MCF 10A (cell line): ENCODE data around the gene RAB36. TPM values are rescaled to one million over a fixed set of nuclear protein-coding genes. Genes with fewer than 3 reads are reported as not detected.

Experiments
- BruUV-seq: library from RNA; stranded (reverse); fragments of 400-500 nt; replicated peaks from 2 replicates; lab custom pipeline; 2021; lab: Mats Ljungman, UMichigan
- CTCF ChIA-PET: fragments of 300-600 bp; sonication (Branson Sonifier 250); formaldehyde crosslinking; extraction: SDS; loops from one replicate; lab custom pipeline; 2021; ENCODE audit warnings: antibody characterized with exemption, inconsistent platforms; lab: Yijun Ruan, JAX
- POLR2A ChIA-PET: fragments of 300-600, 350-650 bp; sonication (Branson Sonifier 250); formaldehyde crosslinking; extraction: SDS; loops from one replicate; lab custom pipeline; 2020; ENCODE audit warnings: antibody characterized with exemption, inconsistent platforms; lab: Yijun Ruan, JAX
- DNase-seq: peaks from one replicate; pipeline ENCODE4 v3.0.0-alpha.2; 2018; ENCODE audit not compliant: unreplicated experiment
- H3K27ac Mint-ChIP-seq: one replicate; pipeline ENCODE4 v1.8.0; 2022; ENCODE audit warnings: mild to moderate bottlenecking, low read depth, mixed read lengths; ENCODE audit not compliant: unreplicated experiment
- H3K27me3 Mint-ChIP-seq: one replicate; pipeline ENCODE4 v1.8.0; 2022; ENCODE audit warnings: mixed read lengths; ENCODE audit not compliant: insufficient read depth, unreplicated experiment
- H3K36me3 Mint-ChIP-seq: one replicate; pipeline ENCODE4 v1.8.0; 2022; ENCODE audit warnings: mild to moderate bottlenecking, moderate library complexity, mixed read lengths; ENCODE audit not compliant: insufficient read depth, unreplicated experiment
- H3K4me1 Mint-ChIP-seq: one replicate; pipeline ENCODE4 v1.8.0; 2022; ENCODE audit warnings: mixed read lengths; ENCODE audit not compliant: insufficient read depth, unreplicated experiment
- H3K4me3 Mint-ChIP-seq: one replicate; pipeline ENCODE4 v1.8.0; 2022; ENCODE audit warnings: mild to moderate bottlenecking, moderate library complexity, mixed read lengths; ENCODE audit not compliant: unreplicated experiment
- H3K9me3 Mint-ChIP-seq: one replicate; pipeline ENCODE4 v1.8.0; 2022; ENCODE audit warnings: mixed read lengths; ENCODE audit not compliant: unreplicated experiment
- intact Hi-C: fragments of 100-400 bp; cut with micrococcal nuclease; formaldehyde crosslinking; loops from 2 replicates; pipeline ENCODE4 v1.14.1; 2022
- total RNA-seq: library from RNA; stranded (reverse); gene quantifications from 2 replicates; pipeline ENCODE4 v1.2.3, GENCODE V29; 2022
- TF ChIP-seq, protein P1 (sequence below): fragments of 200-600 bp; IDR thresholded peaks from one replicate; pipeline ENCODE4 v1.8.0; 2022; ENCODE audit warnings: antibody characterized with exemption, mild to moderate bottlenecking; ENCODE audit not compliant: unreplicated experiment

RAB36 gene
- total RNA-seq, 1 experiment from 2014 or later, result 8.5 TPM

DNA sequence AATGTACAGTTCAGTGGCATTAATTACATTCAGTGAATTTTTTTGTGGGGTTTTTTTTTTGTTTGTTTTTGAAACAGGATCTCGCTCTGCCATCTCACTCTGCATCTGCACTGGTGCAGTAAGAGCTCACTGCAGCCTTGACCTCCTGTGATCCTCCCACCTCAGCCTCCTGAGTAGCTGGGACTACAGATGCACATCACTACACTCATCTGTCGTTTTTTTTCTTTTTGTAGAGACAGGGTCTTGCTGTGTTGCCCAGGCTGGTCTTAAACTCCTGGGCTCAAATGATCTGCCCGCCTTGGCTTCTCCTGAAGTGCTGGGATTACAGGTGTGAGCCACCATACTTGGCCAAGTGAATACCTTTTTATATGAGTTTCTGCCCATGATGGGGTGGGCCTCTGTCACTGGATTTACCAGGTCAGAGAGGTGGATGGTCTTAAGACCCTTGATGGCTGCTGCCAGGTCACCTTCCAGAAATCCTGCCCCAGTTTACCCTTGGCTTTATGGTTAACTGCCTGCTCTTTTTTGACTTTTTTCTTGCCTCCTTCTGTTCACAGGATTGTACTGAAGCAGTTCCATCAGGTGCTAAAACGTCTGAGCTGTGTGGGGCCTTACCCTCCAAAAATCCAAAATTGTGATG, 57.7 kb downstream of the RAB36 start:
- H3K4me3 Mint-ChIP-seq, result no peak overlapping the region
- H3K4me1 Mint-ChIP-seq, result peaks cover 41% of the 10 kb centered on the region
- peaks cover 11% of the 10 kb centered on the region for H3K36me3 Mint-ChIP-seq
- intact Hi-C loops, result no loop called here
- H3K9me3 Mint-ChIP-seq, result no peaks in the 10 kb centered on the region
- ChIA-PET POLR2A (interaction anchor here (0.6 to 2.0 kb wide), 2 partner anchors 10 to 520 kb away, joined by 3 to 7 read pairs; no protein-coding TSS in a partner anchor), CTCF (interaction anchor here (0.7 to 1.1 kb wide), 3 partner anchors 14 to 79 kb away, joined by 3 to 5 read pairs (median 4); no protein-coding TSS in a partner anchor)
- no peak for DNase-seq
- TF ChIP-seq, protein P1, sequence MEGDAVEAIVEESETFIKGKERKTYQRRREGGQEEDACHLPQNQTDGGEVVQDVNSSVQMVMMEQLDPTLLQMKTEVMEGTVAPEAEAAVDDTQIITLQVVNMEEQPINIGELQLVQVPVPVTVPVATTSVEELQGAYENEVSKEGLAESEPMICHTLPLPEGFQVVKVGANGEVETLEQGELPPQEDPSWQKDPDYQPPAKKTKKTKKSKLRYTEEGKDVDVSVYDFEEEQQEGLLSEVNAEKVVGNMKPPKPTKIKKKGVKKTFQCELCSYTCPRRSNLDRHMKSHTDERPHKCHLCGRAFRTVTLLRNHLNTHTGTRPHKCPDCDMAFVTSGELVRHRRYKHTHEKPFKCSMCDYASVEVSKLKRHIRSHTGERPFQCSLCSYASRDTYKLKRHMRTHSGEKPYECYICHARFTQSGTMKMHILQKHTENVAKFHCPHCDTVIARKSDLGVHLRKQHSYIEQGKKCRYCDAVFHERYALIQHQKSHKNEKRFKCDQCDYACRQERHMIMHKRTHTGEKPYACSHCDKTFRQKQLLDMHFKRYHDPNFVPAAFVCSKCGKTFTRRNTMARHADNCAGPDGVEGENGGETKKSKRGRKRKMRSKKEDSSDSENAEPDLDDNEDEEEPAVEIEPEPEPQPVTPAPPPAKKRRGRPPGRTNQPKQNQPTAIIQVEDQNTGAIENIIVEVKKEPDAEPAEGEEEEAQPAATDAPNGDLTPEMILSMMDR, result no peak
- no peak overlapping the region for H3K27ac Mint-ChIP-seq
- no peaks in the 10 kb centered on the region for H3K27me3 Mint-ChIP-seq
- no TSS peak for BruUV-seq

DNA sequence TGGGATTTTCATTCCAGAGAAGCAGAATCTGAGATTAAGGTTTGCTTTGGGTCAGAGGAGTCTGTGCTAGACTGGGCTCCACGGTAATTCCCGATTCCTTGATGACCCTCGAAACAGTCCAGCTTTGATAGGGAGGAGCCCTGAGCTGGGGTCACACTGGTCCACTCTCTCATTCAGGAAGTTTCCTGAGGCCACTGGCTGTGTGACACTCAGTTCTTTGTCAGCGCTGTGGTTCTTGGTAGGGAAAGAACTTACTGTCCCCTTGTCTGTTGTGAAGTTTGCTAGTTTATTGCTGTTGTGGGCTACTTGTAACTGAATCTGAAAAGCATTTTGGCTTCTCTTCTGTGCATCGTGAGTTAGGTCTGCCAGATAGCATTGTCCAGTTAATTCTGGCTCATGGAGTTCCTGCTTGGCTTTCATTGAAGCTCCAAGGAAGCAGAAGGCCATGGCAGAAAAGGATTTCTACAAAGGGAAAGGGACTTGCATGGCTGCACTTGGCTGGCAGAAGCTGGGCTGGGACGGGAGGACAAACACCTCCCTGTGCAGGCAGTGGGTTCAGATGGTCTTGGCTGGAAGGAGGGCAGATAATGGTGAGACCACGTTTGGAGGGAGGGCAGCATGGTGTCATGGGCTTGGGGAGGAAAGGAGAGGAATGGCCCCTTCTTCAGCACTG, 58.3 kb downstream of the RAB36 start:
- no TSS peak for BruUV-seq
- DNase-seq, result no peak
- no peak overlapping the region for H3K4me3 Mint-ChIP-seq
- peak overlapping the region; percentile 58 for H3K27ac Mint-ChIP-seq
- ChIA-PET CTCF (interaction anchor here (1.0 to 1.5 kb wide), 2 partner anchors 78 to 87 kb away, joined by 3 to 4 read pairs; no protein-coding TSS in a partner anchor), POLR2A (interaction anchor here (0.6 to 2.0 kb wide), 4 partner anchors 11 to 519 kb away, joined by 3 to 7 read pairs (median 3); no protein-coding TSS in a partner anchor)
- TF ChIP-seq, protein P1, result no peak
- H3K9me3 Mint-ChIP-seq, result no peaks in the 10 kb centered on the region
- H3K27me3 Mint-ChIP-seq, result no peaks in the 10 kb centered on the region
- peaks cover 11% of the 10 kb centered on the region for H3K36me3 Mint-ChIP-seq
- intact Hi-C loops, result no loop called here
- peaks cover 39% of the 10 kb centered on the region for H3K4me1 Mint-ChIP-seq

DNA sequence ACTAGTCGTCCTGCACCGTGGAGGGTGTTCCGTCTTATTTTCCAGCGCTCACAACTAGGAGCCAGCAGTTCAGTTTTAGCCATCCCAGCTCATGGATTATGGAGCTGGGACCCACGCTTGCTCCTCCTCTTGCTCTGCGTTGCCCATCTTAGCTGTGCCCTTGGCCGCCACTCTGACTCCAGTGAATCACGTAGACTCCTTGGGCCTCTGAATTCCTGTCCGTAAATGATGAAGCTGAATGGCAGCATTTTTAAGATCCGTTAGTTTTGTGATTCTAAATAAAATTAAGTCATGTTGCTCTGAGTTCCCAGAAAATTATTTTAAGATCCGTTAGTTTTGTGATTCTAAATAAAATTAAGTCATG, 58.8 kb downstream of the RAB36 start:
- Mint-ChIP-seq H3K4me3 (no peak overlapping the region), H3K27ac (peak overlapping the region; percentile 58), H3K27me3 (no peaks in the 10 kb centered on the region), H3K9me3 (no peaks in the 10 kb centered on the region), H3K4me1 (peaks cover 37% of the 10 kb centered on the region), H3K36me3 (peaks cover 11% of the 10 kb centered on the region)
- ChIA-PET POLR2A (interaction anchor here (1.1 to 2.8 kb wide), 5 partner anchors 11 to 75 kb away, joined by 3 to 23 read pairs (median 3); partner anchors contain the start of gene BCR), CTCF (interaction anchor here (1.0 to 1.5 kb wide), 2 partner anchors 78 to 86 kb away, joined by 3 to 4 read pairs; no protein-coding TSS in a partner anchor)
- intact Hi-C loops, result no loop called here
- no peak for DNase-seq
- TF ChIP-seq, protein P1, result no peak
- no TSS peak for BruUV-seq

DNA sequence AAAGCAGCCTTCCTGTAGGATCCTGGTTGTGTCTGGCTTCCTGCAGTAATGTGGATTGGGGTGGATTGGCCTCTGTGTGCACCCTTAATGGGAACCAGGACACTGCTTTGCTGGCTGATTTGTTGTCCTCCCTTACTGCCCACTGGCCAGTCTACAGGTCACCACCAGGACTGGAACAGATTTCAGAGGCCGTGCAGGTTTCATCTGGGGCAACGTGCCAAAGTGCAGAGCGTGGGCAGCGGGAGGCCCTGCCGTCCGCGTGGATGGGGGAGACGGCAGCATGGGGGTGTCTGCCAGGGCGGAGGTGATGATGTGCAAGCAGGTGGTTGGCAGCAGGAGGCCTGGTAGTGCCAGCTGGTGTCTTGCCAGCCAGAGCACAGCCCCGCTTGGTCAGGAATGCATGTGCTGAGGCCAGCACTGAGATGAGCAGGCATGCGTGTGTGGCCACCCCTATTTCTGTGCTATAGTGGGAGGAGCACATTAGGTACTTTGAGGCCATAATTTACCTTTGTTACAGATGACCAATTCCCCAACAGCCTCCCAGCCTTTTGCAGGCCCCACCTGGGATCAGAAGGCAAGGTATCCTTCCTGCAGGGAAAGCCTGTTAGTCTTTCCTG, 59.4 kb downstream of the RAB36 start:
- TF ChIP-seq, protein P1, result no peak
- Mint-ChIP-seq H3K27ac (peak overlapping the region; percentile 58), H3K9me3 (no peaks in the 10 kb centered on the region), H3K36me3 (peaks cover 11% of the 10 kb centered on the region), H3K27me3 (no peaks in the 10 kb centered on the region), H3K4me3 (peak overlapping the region; percentile 26), H3K4me1 (peaks cover 32% of the 10 kb centered on the region)
- DNase-seq, result peak; percentile 80
- BruUV-seq, result no TSS peak
- intact Hi-C loops, result no loop called here
- ChIA-PET POLR2A (interaction anchor here (1.1 to 2.8 kb wide), 4 partner anchors 11 to 74 kb away, joined by 3 to 23 read pairs (median 3); partner anchors contain the start of gene BCR), CTCF (interaction anchor here (0.6 to 1.5 kb wide), 3 partner anchors 65 to 86 kb away, joined by 3 to 4 read pairs (median 3); no protein-coding TSS in a partner anchor)
